GM21526 (cell line): Measurements from ENCODE around the gene ZBTB43.
"Not testable (repeated sequence)": the region's sequence is repeated elsewhere in the genome, so short reads cannot be mapped to it uniquely, and the experiment has no call there.

Experiments
- ATAC-seq: cut with Tn5 transposase; IDR thresholded peaks from one replicate; pipeline ENCODE4 v1.9.1; 2021; ENCODE audit warnings: moderate library complexity; ENCODE audit not compliant: unreplicated experiment, low FRiP score

ZBTB43 gene

GRCh38 chr9:126822873-126823272 lies 18.0 kb downstream of the ZBTB43 start:
- no peak for ATAC-seq

GRCh38 chr9:126824052-126824451 lies 19.2 kb downstream of the ZBTB43 start:
- ATAC-seq: not testable (repeated sequence)

GRCh38 chr9:126827227-126827626 lies 22.4 kb downstream of the ZBTB43 start:
- no peak for ATAC-seq

- no peak for ATAC-seq
Measured at GRCh38 chr9:126829035-126829434, 24.2 kb downstream of the ZBTB43 start.

- no peak for ATAC-seq
Measured at GRCh38 chr9:126830827-126831226, 26.0 kb downstream of the ZBTB43 start.

GRCh38 chr9:126832440-126832839 lies 27.6 kb downstream of the ZBTB43 start:
- no peak for ATAC-seq

DNA sequence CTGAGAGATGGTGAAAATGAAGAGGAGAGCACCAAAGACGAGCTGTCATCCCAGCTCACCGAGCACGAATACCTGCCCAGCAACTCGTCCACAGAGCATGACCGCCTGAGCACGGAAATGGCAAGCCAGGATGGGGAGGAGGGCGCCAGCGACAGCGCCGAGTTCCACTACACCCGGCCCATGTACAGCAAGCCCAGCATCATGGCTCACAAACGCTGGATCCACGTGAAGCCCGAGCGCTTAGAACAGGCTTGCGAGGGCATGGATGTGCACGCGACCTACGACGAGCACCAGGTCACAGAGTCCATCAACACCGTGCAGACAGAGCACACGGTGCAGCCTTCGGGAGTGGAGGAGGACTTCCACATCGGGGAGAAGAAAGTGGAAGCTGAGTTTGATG lies 28.2 kb downstream of the ZBTB43 start:
- no peak for ATAC-seq

DNA sequence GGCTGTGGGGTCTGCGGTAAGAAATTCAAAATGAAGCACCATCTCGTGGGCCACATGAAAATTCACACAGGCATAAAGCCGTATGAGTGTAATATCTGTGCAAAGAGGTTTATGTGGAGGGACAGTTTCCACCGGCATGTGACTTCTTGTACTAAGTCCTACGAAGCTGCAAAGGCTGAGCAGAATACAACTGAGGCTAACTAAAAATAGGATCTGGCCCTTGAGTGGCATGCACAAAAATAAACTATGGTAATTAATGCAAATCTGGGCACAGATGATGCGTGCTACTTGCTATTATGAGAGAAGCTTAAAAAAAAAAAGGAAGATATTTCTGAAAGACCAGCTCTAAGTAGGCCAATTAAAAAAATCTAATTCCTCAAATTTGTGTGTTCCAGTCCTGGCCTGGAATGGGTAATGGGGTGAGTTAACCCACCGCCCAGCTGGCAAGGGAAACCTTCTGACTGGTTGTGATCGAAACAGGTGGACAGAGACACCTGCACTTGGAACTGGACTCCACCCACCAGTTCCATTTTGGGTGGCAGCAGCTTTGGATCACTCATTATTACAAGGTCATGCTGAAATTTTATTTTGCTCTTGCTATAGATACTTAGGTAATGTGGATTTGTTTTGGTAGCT lies 29.0 kb downstream of the ZBTB43 start:
- ATAC-seq: no peak

DNA sequence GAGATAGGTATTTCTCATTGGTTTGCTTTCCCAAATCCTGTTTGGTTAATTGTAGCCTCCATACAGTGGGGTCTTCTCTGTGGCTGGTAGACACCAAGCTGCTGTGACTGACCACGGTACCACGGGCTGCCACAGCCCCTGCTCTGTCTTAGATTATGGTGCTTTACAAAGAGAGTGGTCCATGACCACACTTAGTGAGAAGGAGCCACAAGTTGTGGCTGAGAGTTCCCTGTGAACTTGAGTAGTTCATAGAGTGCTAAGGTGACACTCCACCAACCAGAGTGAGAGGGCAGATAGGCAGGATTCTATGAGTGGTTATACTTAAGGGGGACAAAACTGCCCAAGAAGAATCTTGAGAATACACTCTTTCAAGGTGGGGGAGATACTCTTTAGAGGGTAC lies 29.8 kb downstream of the ZBTB43 start:
- ATAC-seq: no peak

DNA sequence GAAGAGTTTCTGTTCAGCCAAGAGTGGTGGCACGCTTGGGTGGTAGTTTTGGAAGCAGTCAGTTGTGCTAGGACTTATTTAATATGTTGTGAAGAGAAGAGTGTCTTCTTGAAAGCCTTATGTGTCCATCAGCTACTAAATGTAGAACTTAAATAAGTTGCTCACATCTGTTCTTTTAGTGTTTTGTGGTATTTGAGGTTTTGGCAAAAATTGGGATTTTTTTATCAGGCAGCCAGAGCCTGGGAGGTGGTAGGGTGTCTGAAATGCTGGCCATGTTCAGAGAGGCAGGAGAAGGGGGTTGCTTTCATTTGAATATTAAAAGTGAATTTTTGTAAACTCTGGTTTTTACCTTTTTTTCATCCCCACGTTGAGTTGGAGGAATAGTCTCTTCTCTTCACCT lies 31.4 kb downstream of the ZBTB43 start:
- no peak for ATAC-seq

- no peak for ATAC-seq
Measured at GRCh38 chr9:126838055-126838811, 33.4 kb downstream of the ZBTB43 start.

- no peak for ATAC-seq
Measured at GRCh38 chr9:126838895-126839294, 34.1 kb downstream of the ZBTB43 start.

DNA sequence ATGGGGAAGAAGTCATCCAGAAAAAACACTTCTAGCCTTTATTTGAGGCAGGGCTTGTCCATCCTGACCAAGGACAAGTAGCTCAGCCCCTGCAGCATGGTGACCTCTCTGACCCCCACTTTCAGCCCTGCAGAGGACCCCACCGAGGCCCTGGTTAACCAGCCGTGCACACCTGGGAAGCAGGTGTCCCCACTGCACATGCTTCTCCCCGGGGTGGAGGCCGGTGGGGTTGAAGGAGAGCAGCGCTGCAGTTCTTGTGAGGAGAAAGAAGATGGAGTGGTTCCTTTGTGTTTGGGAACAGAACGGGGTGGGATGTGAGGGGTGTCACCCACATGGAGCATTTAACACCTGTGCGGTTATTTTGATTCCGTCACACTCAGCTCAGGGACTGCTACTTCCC lies 34.5 kb downstream of the ZBTB43 start:
- ATAC-seq: no peak

- ATAC-seq: no peak
Measured at GRCh38 chr9:126842220-126842842, 37.5 kb downstream of the ZBTB43 start.

- no peak for ATAC-seq
Measured at GRCh38 chr9:126842977-126843799, 38.3 kb downstream of the ZBTB43 start.

DNA sequence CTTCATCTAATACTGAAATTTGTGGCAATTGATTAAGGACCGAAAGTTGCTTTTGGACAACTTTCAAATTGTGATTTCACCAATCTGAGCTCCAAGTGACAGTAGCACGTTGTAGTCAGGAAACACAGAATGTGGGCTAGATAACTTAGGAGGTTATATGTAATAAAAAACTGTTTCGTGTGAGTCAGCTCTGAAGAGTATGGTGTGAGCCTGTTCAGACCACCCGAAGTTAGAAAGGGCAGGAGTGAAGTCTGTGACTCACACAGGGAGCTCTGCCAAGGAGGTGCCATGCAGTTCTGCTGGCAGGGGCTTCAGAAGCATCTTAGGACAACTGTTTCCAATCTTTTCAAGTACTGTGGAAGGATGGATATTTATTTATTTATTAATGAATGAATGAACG lies 39.2 kb downstream of the ZBTB43 start:
- no peak for ATAC-seq

- ATAC-seq: no peak
Measured at GRCh38 chr9:126847051-126847450, 42.2 kb downstream of the ZBTB43 start.

DNA sequence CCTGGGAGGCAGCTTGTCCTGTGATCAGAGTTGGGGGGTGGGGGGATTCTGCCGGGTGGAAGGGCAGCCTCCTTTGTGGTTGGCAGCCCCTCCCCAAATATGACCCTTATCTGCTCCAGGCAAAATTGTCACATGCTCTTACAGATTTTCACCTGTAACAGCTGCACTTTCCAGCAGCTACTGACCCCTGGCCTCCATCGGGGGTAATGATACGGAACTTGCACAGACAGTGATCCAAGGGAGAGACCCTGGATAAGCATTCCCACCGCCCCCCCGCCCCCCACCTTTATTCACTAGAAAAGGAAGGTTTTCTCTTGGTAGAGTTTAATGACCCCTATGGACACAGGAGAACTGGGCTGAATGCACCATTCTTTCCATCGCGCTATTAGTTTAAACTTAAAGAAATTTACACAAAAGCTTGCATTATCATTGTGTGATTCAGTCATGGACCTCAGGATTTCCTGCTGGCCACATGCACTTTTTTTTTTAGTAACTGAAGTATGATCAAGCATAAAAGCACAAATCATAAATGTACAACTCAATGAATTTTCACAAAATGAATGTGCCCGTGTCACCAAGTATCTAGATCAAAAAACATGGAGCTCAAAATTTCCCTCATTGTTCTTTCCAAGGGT lies 44.9 kb downstream of the ZBTB43 start:
- ATAC-seq: no peak

DNA sequence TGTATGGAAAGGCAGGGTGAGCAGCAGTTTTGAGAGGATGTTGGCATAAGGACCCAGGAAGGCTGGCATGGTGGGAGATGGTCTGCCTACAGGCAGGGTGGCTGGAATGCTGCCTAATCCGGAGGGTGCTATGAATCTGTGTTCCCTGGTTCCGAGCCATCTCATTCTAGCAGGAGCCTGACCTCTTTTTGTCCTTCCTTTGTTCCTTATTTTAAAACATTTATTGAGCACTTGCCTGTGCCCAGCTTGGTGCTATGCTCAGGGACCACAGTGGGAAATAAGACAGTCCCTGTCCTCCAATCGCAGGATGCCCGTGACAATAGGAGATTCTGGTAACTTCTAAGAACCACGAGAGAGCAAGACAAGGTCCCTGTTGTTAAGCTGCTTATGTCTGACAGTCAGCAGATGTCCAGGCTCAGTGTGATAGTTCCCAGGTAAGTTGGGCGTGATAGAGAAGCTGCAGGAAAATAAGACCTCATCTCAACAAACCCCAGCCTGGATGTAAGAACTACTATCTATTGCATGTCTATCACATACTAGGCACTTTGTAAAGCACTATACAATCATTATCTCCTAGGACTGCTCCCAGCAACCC lies 46.5 kb downstream of the ZBTB43 start:
- ATAC-seq: no peak

DNA sequence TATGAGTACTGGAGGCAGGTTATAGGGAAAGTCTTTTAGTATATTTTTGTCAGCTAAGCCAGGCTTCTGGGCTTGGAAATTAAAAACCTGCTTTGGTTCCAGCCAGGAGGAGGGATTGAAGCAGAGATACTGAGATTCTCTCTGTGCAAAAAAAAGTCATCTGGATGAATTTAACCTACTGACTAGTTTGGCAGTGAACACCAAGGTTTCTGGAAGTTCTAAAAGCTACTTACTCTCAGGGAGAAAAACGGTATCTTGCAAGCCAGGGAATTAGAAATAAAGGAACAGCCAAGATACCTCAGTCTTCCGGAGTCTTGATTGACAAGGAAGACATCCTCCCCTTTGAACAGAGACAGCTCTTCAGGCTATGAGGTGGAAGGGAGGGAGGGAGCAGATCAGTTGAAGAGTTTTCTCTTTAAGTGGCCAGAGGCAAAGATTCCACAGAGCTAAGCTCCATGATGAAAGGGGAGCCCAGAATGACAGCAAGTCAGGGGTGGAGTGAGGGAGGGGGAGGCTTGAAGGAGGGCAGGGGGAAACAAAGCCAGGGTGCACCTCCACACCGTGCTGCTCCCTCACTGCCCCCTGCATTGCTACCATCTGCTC lies 47.3 kb downstream of the ZBTB43 start:
- ATAC-seq: no peak
